HCT116 (cell line): ENCODE data around the gene CCDC63. TPM values are rescaled to one million over a fixed set of nuclear protein-coding genes. Genes with fewer than 3 reads are reported as not detected.

Experiments used
- ATAC-seq: fragments of 200-7000 bp; cut with Tn5 transposase; 2 replicates; pipeline ENCODE4 v1.9.1; 2020; ENCODE audit warnings: mild to moderate bottlenecking, moderate library complexity
- BruUV-seq: library from RNA; stranded (reverse); fragments of 400-500 nt; replicated peaks from 2 replicates; lab custom pipeline; 2021; lab: Mats Ljungman, UMichigan
- CTCF ChIA-PET: fragments of 300-600 bp; sonication (Branson Sonifier 250); formaldehyde crosslinking; loops from one replicate; lab custom pipeline; 2021; ENCODE audit warnings: antibody characterized with exemption; lab: Charles Lee
- POLR2A ChIA-PET: fragments of 300-600, 350-600 bp; sonication (Branson Sonifier 250); formaldehyde crosslinking; loops from one replicate; lab custom pipeline; 2021; ENCODE audit warnings: antibody characterized with exemption; lab: Charles Lee
- RAD21 ChIA-PET, 2 experiments: fragments of 300-600 bp; sonication (Branson Sonifier 250); formaldehyde crosslinking; loops; one replicate each; lab custom pipeline; 2023; ENCODE audit warnings: low total read pairs in 2 of 2; ENCODE audit not compliant: uncharacterized antibody in 2 of 2, unreplicated experiment in 2 of 2, low non-redundant PET in 1 of 2; lab: Charles Lee
- DNase-seq: peaks from one replicate; pipeline ENCODE4 v3.0.0-alpha.2; 2010; ENCODE audit warnings: low read depth, low spot score
- H2AFZ ChIP-seq: fragments of 200-600 bp; shearing (Covaris generic), sonication (generic); 2 replicates; pipeline ENCODE4 v1.6.1; 2017; ENCODE audit warnings: low read depth, mixed run types, mixed read lengths, antibody characterized with exemption, low read length; ENCODE audit not compliant: poor library complexity, severe bottlenecking
- H3K27ac ChIP-seq: 2 replicates; pipeline ENCODE4 v1.5.1; 2012; ENCODE audit warnings: low read depth, low read length
- H3K27me3 ChIP-seq: fragments of 200-600 bp; sonication (generic); 2 replicates; pipeline ENCODE4 v1.6.1; 2016; ENCODE audit warnings: mixed run types, low read length, mixed read lengths; ENCODE audit not compliant: insufficient read depth
- H3K36me3 ChIP-seq, 2 experiments: fragments of 200-500 bp in 1 of 2; fragments of 200-600 bp in 1 of 2; sonication (Bioruptor generic) in 1 of 2; sonication (generic) in 1 of 2; 2 replicates each; pipeline versions ENCODE4 v1.5.1 to v1.6.1; 2014 to 2016; ENCODE audit warnings: low read length in 2 of 2, inconsistent platforms in 1 of 2, mixed read lengths in 1 of 2, mixed run types in 1 of 2; ENCODE audit not compliant: insufficient read depth in 2 of 2, control insufficient read depth in 1 of 2
- H3K4me1 ChIP-seq, 2 experiments: fragments of 200-600 bp in 1 of 2; sonication (generic) in 1 of 2; 2 replicates each; pipeline versions ENCODE4 v1.5.1 to v1.6.1; 2012 to 2017; ENCODE audit warnings: low read length in 2 of 2, inconsistent platforms in 1 of 2, mild to moderate bottlenecking in 1 of 2, mixed read lengths in 1 of 2, mixed run types in 1 of 2, moderate library complexity in 1 of 2; ENCODE audit not compliant: insufficient read depth in 2 of 2, control insufficient read depth in 1 of 2
- H3K4me2 ChIP-seq: fragments of 200-600 bp; sonication (generic); 2 replicates; pipeline ENCODE4 v1.6.1; 2017; ENCODE audit warnings: mixed run types, low read length, mixed read lengths
- H3K4me3 ChIP-seq, 2 experiments: fragments of 200-600 bp in 1 of 2; sonication (generic) in 1 of 2; replicated peaks in 1 of 2; 2 replicates each; pipeline ENCODE4 v1.5.1; 2011 to 2016; ENCODE audit warnings: low read length in 2 of 2, control low read depth in 1 of 2, low read depth in 1 of 2, mild to moderate bottlenecking in 1 of 2, mixed read lengths in 1 of 2, mixed run types in 1 of 2
- H3K79me2 ChIP-seq: fragments of 200-600 bp; sonication (generic); 2 replicates; pipeline ENCODE4 v1.6.1; 2017; ENCODE audit warnings: mild to moderate bottlenecking, mixed run types, low read length, moderate library complexity, mixed read lengths; ENCODE audit not compliant: insufficient read depth
- H3K9ac ChIP-seq: fragments of 200-600 bp; sonication (generic); 2 replicates; pipeline ENCODE4 v1.6.1; 2016; ENCODE audit warnings: low read length, mixed read lengths
- H3K9me2 ChIP-seq: fragments of 200-600 bp; sonication (generic), shearing (Covaris generic); 2 replicates; pipeline ENCODE4 v1.6.1; 2017; ENCODE audit warnings: mixed run types, mild to moderate bottlenecking, moderate library complexity; ENCODE audit not compliant: insufficient read depth
- H3K9me3 ChIP-seq, 2 experiments: fragments of 200-500 bp in 1 of 2; fragments of 200-600 bp in 1 of 2; sonication (Bioruptor generic) in 1 of 2; sonication (generic) in 1 of 2; 2 replicates each; pipeline ENCODE4 v1.6.1; 2014 to 2017; ENCODE audit warnings: low read length in 2 of 2, mixed read lengths in 2 of 2, inconsistent platforms in 1 of 2, low read depth in 1 of 2, mild to moderate bottlenecking in 1 of 2, mixed run types in 1 of 2, moderate library complexity in 1 of 2; ENCODE audit not compliant: control insufficient read depth in 1 of 2, insufficient read depth in 1 of 2
- H4K20me1 ChIP-seq: fragments of 200-600 bp; sonication (generic), shearing (Covaris generic); 2 replicates; pipeline ENCODE4 v1.6.1; 2017; ENCODE audit warnings: mixed run types, mild to moderate bottlenecking, moderate library complexity; ENCODE audit not compliant: insufficient read depth
- CEBPB ChIP-seq: IDR thresholded peaks from 2 replicates; pipeline ENCODE4 v1.6.1; 2012; ENCODE audit warnings: low read depth
- EGR1 ChIP-seq: IDR thresholded peaks from 2 replicates; pipeline ENCODE4 v1.6.1; 2012; ENCODE audit warnings: low read depth
- ELF1 ChIP-seq: IDR thresholded peaks from 2 replicates; pipeline ENCODE4 v1.6.1; 2012; ENCODE audit warnings: low read depth, borderline replicate concordance
- JUND ChIP-seq: IDR thresholded peaks from 2 replicates; pipeline ENCODE4 v1.6.1; 2012
- POLR2A ChIP-seq: IDR thresholded peaks from 2 replicates; pipeline ENCODE4 v1.7.0; 2011; ENCODE audit warnings: borderline replicate concordance; ENCODE audit not compliant: insufficient read depth, insufficient read length; ENCODE audit errors: extremely low read depth
- POLR2AphosphoS5 ChIP-seq: IDR thresholded peaks from 2 replicates; pipeline ENCODE4 v1.6.1; 2011; ENCODE audit warnings: mild to moderate bottlenecking, low read depth, low read length, moderate library complexity
- SRF ChIP-seq: IDR thresholded peaks from 2 replicates; pipeline ENCODE4 v1.6.1; 2012; ENCODE audit warnings: low read depth
- TCF7L2 ChIP-seq: IDR thresholded peaks from 2 replicates; pipeline ENCODE4 v1.7.0; 2011; ENCODE audit warnings: borderline replicate concordance, inconsistent platforms; ENCODE audit not compliant: insufficient read depth, insufficient read length; ENCODE audit errors: extremely low read depth
- ZFX ChIP-seq: fragments of 450-650 bp; IDR thresholded peaks from 2 replicates; pipeline ENCODE4 v1.6.1; 2017
- ZNF274 ChIP-seq: fragments of 200-500 bp; sonication (Bioruptor generic); IDR thresholded peaks from 2 replicates; pipeline ENCODE4 v1.6.1; 2014; ENCODE audit warnings: mild to moderate bottlenecking, low read depth, low read length, inconsistent platforms
- intact Hi-C: fragments of 100-400 bp; cut with micrococcal nuclease; formaldehyde crosslinking; loops from 2 replicates; pipeline ENCODE4 v1.10.0; 2022
- total RNA-seq: library from RNA; stranded (reverse); gene quantifications from one replicate; pipeline ENCODE4 v1.2.1, GENCODE V29; 2021; ENCODE audit not compliant: unreplicated experiment
- TF ChIP-seq, protein P1 (sequence below): IDR thresholded peaks from 2 replicates; pipeline ENCODE4 v1.6.1; 2012; ENCODE audit warnings: low read depth
- TF ChIP-seq, protein P2 (sequence below): IDR thresholded peaks from 2 replicates; pipeline ENCODE4 v1.6.1; 2011; ENCODE audit warnings: mild to moderate bottlenecking, low read length, moderate library complexity; ENCODE audit not compliant: insufficient replicate concordance; ENCODE audit errors: extremely low read depth
- TF ChIP-seq, protein P3 (sequence below): IDR thresholded peaks from 2 replicates; pipeline ENCODE4 v1.6.1; 2012

Gene CCDC63
- total RNA-seq, 1 experiment from 2014 or later = 0.47 TPM

DNA sequence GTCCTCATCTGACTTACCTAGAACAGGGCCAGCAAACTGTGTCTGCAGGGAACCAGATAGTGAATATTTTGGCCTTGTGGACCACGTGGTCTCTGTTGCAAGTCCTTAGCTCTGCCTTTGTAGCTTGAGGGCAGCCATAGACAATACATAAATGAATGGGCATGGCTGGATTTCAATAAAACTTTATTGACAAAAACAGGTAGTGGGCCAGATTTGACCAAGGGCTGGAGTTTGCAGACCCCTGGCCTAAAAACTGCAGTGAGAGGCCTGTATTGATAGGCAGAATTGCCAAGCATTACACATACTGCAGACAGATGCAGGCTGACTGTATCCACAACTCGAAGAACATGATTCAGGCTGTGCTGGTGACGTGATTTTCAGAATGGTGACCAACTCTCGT, 25.3 kb downstream of the CCDC63 start (continued):
- TF ChIP-seq POLR2AphosphoS5 = no peak
- TF ChIP-seq TCF7L2 = no peak
- TF ChIP-seq, all 23 proteins: peak for 0

DNA sequence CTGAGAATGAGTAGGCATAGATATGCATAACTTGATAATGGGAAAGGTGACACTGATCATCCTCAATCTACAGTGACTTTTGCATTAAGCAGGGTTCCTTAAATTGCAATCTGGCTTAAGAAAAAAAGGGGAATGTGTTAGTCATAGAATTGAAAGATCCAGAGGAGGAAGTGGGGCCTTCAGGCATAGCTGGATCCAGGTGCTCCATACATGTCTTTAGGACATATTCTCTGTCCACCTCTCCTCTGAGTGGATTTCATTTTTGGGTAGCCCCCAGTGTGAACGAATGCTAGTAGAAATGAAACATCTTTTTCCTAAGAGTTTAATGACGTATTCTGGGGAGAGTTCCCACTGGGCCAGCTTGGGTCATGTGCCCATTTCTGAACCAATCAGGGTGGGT, 27.6 kb downstream of the CCDC63 start:
- Histone ChIP-seq H3K4me2 (no peak overlapping the region), H4K20me1 (no peaks in the 10 kb centered on the region), H3K4me3 (no peak overlapping the region), H3K4me1 (no peaks in the 10 kb centered on the region), H3K27me3 (no peaks in the 10 kb centered on the region), H3K9me3 (no peaks in the 10 kb centered on the region), H3K79me2 (no peaks in the 10 kb centered on the region), H3K27ac (no peak overlapping the region), H3K9me2 (no peaks in the 10 kb centered on the region), H3K9ac (no peak overlapping the region), H3K36me3 (no peaks in the 10 kb centered on the region), H2AFZ (no peak overlapping the region)
- RAD21 ChIA-PET = no interaction called here
- intact Hi-C loops = no loop called here
- BruUV-seq = no TSS peak
- no peak for ATAC-seq
- CTCF ChIA-PET = no interaction called here
- TF ChIP-seq JUND = no peak
- TF ChIP-seq, protein P1, sequence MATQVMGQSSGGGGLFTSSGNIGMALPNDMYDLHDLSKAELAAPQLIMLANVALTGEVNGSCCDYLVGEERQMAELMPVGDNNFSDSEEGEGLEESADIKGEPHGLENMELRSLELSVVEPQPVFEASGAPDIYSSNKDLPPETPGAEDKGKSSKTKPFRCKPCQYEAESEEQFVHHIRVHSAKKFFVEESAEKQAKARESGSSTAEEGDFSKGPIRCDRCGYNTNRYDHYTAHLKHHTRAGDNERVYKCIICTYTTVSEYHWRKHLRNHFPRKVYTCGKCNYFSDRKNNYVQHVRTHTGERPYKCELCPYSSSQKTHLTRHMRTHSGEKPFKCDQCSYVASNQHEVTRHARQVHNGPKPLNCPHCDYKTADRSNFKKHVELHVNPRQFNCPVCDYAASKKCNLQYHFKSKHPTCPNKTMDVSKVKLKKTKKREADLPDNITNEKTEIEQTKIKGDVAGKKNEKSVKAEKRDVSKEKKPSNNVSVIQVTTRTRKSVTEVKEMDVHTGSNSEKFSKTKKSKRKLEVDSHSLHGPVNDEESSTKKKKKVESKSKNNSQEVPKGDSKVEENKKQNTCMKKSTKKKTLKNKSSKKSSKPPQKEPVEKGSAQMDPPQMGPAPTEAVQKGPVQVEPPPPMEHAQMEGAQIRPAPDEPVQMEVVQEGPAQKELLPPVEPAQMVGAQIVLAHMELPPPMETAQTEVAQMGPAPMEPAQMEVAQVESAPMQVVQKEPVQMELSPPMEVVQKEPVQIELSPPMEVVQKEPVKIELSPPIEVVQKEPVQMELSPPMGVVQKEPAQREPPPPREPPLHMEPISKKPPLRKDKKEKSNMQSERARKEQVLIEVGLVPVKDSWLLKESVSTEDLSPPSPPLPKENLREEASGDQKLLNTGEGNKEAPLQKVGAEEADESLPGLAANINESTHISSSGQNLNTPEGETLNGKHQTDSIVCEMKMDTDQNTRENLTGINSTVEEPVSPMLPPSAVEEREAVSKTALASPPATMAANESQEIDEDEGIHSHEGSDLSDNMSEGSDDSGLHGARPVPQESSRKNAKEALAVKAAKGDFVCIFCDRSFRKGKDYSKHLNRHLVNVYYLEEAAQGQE = no peak
- TF ChIP-seq, protein P2, sequence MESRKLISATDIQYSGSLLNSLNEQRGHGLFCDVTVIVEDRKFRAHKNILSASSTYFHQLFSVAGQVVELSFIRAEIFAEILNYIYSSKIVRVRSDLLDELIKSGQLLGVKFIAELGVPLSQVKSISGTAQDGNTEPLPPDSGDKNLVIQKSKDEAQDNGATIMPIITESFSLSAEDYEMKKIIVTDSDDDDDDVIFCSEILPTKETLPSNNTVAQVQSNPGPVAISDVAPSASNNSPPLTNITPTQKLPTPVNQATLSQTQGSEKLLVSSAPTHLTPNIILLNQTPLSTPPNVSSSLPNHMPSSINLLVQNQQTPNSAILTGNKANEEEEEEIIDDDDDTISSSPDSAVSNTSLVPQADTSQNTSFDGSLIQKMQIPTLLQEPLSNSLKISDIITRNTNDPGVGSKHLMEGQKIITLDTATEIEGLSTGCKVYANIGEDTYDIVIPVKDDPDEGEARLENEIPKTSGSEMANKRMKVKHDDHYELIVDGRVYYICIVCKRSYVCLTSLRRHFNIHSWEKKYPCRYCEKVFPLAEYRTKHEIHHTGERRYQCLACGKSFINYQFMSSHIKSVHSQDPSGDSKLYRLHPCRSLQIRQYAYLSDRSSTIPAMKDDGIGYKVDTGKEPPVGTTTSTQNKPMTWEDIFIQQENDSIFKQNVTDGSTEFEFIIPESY = no peak
- no peak for TF ChIP-seq CEBPB
- TF ChIP-seq EGR1 = no peak
- TF ChIP-seq POLR2A = no peak
- no peak for TF ChIP-seq SRF
- no peak for TF ChIP-seq ZNF274
- TF ChIP-seq TCF7L2 = no peak
- TF ChIP-seq ZFX = no peak
- TF ChIP-seq, protein P3, sequence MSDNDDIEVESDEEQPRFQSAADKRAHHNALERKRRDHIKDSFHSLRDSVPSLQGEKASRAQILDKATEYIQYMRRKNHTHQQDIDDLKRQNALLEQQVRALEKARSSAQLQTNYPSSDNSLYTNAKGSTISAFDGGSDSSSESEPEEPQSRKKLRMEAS = no peak
- TF ChIP-seq ELF1 = no peak
- DNase-seq = no peak
- POLR2A ChIA-PET = no interaction called here
